HG02938 (cell line): ENCODE data around the gene DGKB.

Experiments
- ATAC-seq: cut with Tn5 transposase; IDR thresholded peaks from one replicate; pipeline ENCODE4 v1.9.1; 2021; ENCODE audit warnings: mild to moderate bottlenecking, moderate library complexity; ENCODE audit not compliant: unreplicated experiment

The DGKB gene

DNA sequence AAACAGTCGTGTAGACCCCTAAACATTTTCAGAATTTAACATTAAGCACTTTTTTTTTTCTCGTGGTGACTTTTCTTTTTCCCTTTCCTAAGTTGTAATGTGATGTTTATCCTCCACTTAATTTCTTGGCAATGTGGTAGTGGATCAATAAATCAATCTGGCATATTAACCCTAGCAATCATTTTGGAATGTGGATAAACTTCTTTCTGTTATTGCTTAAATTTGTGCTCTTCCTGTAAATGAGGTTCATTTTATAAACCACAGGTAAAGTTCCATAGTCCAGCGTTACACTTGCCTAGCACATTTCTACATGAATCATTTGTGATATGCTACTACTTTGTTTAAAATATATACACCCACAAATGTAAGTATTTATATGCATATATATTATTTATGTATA is 665.7 kb downstream of the DGKB start:
- ATAC-seq, result no peak

DNA sequence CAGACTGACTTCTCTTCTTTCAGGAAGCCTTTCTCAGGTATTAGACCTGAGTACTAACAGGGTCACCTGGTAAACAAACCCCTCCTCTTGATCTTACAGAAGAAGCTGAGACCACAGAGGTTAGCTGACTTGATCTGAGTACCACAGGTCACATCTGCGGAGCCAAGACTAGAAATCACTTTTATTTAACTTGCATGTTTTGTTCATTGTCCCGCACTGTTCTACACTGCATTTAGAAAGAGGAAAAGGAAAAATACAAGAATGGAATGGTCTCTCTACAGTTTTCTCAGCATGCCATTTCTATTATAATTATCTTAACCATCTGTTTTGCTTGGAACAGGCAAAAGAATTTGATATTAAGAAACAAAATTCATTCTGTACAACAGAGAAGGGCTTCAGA is 667.5 kb downstream of the DGKB start:
- no peak for ATAC-seq

DNA sequence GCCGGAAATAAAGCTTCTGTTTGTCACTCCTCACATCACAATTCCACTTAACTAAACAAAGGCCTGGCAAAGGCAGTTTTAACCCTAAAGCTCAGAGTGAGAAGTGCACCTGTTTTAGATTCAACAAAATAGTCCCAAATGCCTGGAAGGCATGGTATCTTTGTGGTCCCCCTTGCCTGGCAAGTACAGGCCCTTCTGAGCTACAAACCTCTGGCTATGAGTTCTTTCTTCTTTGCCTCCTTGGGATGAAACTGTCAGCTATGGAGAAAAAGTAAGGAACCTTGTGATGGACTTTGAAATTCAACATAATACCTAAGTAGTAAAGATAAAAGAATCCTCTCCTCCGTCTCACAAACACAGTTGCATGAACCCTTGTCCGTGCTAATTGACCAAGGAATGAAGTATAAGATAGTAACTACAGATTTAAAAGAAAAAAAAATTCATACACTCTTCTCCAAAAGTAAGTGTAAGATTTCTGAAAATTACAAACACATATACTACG is 668.6 kb downstream of the DGKB start:
- no peak for ATAC-seq

DNA sequence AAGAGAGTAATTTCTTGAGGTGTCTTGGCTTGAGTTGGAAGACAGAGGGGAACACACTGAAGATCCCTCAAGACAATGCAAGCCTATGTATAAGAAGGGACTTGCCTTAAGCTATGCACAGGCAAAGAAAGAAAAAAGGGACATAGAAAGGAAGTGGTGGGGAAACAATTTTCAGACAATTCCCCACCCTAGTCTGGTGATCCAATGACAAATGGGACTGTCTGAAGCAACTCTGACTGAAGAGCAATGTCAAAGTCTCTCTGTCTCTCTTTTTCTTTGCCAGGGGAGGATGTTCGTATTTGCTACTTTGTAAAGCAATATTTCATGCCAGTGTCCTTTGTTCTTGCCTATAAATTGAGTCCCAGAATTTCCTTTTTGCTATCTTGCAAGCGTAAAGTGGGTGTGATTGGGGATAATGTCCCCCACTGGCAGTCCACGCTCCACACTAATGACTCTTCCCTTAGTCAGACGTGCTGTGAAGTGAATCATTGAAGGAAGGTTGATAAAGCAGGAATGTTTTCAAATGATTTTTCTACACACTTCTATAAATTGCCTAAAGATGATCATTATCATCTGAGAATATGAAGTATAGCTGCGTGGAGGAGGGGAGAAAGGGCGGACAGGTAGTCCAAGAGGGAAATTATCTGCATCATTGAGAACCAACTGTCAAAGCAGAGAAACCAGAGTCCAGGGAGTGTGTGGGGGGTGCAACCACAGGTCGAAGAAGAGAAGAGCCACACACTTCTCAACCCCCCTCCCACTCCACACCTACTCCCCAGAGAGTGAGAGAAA is 669.3 kb downstream of the DGKB start:
- no peak for ATAC-seq

DNA sequence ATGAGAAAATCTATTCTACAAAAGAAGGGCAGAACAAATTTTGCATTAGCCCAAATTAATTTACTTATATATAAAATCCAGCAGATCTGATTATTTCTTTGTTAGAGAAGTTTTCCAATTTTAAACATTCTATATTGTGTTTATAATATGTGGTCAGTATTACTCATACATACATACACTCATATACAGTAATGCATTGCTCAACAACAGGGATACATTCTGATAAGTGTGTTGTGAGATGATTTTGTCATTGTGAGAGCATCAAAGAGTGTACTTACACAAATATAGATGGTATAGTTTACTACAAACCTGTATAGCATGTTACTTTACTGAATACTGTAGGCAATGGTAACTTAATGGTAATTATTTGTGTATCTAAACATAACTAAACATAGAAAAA is 673.5 kb downstream of the DGKB start:
- ATAC-seq, result no peak

DNA sequence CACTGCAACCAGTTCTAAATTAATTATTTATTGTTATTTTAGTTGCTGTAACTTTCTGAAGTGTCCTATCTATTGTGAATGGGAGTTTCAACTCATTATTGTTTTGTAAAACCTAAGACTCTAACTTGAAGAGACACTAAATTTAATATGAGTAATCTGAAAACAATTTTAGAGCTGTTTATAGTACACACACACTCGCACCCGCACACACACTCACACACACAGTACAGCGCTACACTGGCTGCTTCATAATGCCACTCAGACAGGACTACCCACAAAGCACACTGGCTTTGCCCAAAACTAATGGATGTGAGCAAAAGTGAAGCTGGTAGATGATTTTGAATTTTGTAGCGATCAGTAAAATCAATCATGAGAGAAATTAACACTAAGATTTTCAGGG is 674.2 kb downstream of the DGKB start:
- ATAC-seq, result no peak

DNA sequence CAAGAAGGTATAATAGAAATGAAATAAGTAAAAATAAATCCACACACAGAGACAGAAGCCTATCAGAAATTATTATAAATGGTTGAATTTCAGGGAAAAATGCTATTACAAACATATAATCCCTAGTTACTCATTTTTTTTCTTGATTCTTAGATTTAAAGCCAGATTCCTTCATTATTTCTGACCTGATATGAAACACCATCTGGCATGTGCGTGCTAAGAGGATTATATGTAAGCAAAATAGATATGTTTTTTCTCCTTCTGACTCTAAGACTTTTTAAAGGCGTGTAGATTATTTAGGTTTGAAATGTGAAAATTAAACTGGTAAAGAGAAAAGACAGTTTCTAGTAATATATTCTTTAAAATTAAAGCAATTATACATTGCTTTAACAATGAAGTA is 676.4 kb downstream of the DGKB start:
- ATAC-seq, result no peak

DNA sequence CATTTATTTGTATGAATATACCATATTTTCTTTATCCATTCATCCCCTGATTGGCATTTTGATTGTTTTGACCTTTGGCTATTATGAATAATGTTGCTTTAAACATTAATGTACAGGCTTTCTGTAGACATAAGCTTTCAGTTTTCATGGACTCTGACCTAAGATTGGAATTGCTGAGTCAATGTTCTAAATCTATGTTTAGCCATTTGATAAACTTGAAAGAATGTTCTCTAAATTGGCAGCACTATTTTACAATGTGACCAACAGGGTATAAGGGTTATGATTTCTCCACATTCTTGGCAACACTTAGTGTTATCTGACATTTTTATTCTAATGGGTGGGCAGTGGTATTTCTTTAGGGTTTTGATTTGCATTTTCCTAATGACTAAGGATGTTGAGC is 683.4 kb downstream of the DGKB start:
- no peak for ATAC-seq

DNA sequence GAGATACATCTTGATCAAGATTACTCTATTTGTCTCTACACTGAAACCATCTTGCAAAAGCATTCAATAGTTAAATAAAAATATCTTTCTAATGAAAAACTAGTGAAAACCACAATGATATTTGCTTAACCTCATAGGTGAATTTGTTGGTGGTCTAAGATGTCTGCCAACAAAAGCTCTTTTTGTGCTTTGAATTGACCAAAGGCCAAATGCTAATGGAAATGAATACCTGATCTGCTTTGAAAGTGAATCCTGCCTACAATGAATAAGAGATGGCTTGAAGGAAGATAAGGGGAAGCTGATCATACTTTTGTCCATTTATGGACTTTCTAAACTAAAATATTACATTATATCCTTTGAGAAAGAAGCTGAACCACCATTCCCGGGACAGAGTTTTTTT is 684.2 kb downstream of the DGKB start:
- ATAC-seq, result no peak

DNA sequence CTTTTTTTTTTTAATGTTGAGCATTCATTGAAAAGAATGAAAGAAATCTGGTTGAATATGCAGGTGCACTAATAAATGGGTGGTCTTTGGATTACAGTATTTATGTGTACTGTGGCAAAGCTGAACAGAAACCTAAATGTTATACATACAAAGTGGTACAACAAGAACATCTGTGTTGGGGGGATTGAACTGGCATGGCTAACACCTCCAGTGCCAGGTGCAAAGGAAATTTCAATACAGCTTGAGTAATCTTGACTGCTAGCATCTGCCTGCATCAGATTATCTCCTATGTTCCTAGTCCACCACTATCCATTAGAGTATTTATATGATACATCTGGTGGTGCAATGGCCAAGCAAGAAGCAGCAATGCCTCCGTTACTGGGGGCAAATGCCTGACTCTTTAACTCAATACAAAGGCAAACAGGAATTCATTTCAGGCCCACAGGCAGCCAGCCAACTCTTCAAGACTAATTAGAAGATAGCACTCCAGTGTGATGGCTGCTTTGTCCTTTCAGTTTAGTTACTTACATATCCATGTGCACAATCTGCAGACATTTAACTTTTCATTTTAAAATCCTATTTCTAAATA is 692.6 kb downstream of the DGKB start:
- no peak for ATAC-seq

DNA sequence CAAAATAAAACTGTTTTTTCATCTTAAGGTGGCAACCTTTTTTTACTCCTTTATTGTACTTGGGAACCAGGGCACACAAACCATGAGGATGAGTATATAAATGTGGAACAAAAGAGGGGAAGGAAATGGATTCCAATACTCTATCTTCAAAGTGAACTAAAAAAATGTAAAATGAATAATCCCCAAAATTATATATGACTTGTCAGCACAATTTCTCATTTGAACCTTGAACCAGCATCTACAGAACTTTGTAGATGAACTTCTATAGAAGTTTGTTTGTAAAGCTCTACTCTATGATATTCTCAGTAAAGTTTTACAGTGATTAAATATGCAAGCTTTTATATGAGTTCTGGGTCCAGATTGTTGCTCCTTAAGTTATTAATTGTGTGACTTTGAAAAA is 694.8 kb downstream of the DGKB start:
- ATAC-seq, result no peak

DNA sequence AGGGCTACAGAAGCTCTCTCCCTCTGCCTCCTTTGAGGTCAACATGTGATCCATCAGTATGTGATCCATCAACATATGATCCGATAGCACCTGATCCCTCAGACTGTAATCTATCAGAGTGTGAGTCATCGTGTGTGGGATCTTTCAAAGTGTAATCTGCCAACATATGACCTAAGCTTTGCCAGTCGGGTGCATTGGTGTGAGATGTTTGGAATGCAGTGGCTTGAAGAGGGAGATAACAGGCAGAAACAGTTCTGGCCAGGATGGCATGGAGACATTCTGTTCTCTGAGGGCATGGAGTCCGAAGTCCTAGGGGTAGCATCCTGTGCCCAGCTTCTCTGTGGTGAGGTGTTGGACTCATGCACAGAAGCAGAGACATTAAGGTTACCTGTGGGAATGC is 695.4 kb downstream of the DGKB start:
- no peak for ATAC-seq

DNA sequence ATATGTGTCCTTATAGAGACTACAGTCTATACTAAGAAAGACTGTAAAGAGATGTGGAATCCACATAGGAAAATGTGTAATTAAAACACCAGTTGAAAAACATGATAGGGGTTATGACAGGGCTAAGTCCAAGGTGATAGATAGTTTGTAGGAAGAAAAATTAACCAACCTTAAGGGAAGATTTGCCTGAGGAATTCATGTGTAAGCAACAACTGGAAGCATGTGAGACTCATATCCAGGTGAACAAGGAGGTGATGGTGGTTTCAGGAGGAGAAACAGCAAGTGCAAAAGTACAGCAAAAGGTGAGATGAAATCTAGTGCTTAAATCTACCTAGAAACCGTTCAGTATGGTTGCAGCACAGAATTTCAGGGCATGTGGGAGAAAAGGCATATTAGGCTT is 696.4 kb downstream of the DGKB start:
- ATAC-seq, result no peak

DNA sequence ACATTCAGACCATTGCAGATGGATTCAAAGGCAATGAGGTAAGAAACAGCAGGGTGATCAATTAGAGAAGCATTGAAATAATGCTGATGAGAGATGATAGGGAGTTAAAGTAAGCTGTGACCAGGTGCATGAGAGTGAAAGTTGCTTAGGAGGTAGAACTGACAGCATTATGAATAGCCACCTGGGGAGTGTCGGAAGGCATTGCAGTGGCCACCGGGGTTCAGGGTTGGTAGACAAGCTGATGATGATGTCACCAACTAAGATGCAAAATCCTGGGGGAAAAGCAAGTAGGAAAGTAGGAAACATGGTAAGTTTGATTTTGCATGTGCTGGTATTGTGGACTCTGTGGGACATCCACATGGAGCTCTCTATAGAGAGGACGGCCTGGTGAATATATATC is 701.2 kb downstream of the DGKB start:
- ATAC-seq, result no peak

DNA sequence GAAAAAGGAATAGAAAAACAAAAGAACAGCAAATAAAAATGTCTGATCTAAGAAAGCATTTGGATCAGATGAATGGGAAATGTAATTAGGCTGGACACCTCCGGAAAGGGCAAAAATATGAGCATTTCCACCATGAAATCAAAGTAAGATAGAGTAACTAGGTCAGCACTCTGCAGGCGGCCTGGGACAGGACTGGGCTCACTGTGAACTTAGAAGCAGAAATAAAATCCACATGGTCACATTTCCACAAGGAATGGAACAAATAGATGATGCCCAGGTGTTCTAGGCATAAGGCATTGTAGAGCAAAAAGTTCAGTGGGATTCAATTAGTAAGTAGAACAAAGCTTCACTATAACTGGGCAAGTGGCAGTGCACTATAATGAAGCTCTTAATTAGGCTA is 703.2 kb downstream of the DGKB start:
- no peak for ATAC-seq

DNA sequence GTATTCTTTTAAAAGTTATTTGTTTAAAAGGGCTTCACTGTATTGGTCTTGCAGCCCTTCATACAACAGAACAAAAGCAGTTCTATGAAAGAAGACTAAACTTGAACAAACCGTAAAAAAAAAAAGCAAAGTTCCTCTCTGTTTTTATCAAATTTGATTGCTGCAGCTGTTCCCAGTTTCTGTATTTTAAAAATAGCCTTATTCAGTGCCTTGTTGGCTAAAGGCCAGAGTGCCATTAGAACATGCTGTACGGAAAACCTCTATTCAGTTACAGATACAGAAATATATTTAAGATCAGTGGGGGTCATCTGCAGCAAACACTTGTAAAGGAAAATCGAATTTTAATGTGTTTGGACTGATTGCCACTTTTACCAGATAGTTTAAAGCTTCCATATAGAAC is 705.3 kb downstream of the DGKB start:
- no peak for ATAC-seq

DNA sequence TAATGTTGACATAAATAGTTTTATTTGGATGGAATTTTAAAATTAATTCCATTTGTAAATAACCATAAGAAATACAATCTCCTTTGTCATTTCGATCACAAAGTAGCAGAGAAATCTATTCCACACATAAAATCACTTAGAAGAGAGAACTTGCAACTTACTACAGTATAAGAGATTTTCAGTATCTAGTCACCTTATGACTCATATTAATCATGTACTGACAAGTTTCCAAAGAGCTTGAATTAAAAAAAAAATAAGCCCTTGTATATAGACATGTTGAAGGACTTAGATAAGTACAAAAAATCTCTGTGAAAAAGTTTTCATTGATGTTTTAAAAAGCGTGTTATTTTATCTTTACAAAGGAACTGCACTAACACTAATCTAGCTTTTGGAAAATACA is 706.0 kb downstream of the DGKB start:
- no peak for ATAC-seq

DNA sequence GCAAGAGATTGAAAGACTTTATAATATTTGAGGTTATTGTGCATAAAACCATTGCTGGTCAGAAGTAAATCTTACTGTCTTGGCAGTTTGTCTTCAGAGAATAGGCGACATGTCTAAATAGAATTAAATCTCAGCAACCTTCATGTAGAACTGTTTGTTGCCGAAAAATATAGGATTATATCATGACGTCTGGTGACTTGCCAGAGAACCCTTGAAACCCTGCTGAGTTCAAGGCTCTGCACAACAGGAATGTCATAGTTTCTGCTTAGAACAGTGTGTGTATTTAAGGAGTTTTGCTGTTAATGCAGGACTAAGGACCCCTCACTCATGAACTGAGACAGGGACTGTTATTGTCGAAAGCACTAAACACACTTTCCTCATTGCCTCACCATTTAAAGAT is 706.7 kb downstream of the DGKB start:
- no peak for ATAC-seq

DNA sequence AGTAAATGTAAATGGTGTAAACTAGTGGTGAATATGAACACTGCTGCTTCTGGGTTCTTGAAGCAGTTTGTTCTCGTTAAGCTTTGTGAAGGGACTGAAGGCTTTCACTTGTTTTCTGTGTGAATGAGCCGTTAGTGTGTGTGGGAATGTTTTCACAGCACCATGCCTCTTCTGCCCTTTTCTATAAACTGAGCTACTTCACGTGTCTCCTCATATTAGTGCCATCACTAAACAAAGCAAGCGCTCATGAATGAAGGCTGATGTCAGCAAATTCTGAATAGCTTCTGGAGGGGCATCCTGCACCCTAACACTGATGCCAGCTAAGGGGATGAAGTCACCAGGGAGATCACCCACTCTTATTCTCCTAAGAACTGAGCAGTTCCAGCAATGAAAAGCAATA is 707.5 kb downstream of the DGKB start:
- ATAC-seq, result no peak

DNA sequence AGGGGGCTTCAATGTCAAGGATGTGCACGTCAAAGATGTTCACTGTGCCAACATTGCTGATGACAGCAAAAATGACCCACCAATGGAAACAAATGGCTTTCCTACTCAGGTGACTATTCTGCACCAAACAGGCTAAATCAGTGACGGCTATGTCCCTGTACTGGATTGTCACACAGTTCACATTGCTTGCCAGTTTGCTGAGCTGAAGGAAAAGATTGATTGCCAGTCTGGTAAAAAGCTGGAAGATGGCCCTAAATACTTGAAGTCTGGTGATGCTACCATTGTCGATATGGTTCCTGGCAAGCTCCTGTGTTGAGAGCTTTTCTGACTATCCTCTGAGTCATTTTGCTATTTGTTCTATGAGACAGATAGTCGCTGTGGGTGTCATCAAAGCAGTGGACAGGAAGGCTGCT is 710.9 kb downstream of the DGKB start:
- ATAC-seq, result no peak

DNA sequence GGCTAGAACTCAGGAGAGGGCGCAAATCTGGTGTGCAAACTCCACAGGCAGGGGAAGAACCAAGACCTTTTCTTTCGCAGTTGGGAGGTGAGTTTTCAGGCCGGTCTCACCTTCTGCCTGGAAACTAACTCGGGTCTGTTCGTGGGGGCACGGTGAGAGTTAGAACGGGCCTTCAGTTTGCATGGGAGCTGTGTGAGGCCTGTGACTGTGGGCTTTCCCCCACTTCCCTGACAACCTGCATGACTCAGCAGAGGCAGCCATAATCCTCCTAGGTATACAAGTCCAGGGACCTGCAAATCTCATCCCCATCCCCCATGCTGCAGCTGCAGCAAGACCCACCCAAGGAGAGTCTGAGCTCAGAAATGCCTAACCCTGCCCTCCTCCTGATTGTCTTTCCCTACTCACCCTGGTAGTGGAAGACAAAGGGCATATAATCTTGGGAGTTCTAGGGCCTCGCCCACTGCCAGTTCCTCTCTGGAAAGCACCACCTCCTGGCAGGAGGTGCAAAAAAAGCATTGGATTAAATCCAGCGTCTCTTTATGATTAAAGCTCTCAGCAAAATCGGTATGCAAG is 718.2 kb downstream of the DGKB start:
- no peak for ATAC-seq

DNA sequence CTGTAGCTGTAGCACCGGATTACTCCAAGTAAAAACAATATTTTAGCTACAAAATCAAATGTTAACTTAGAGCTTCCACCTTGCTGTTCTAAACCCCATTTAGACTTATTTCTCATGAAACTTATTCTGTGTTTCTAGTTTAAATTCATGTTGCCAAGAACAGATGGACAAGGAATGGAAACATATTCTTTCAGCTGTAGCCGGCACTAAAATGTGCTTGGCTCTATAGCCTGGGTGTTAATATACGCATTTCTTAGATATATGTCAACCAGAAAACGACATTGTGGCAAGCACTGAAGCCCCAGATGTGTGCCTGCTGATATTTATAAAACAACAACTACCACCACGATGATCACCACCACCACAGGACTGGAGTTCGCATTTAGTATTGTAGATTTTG is 722.8 kb downstream of the DGKB start:
- ATAC-seq, result no peak
